Transverse colon (tissue), 4 donors: ENCODE results near the gene CROT. TPM values are rescaled to one million over a fixed set of nuclear protein-coding genes. Genes with fewer than 3 reads are reported as not detected.

Experiments used
- DNase-seq: peaks from one replicate; pipeline ENCODE4 v3.0.0-alpha.2; 2019
- H3K27ac ChIP-seq, 4 donors: fragments of 200-600 bp; sonication (generic); 2 replicates each; pipeline ENCODE4 v1.5.1; 2016 to 2018; ENCODE audit warnings: inconsistent platforms in 4 of 4
- H3K27me3 ChIP-seq: fragments of 200-600 bp; sonication (generic); 2 replicates; pipeline ENCODE4 v1.5.1; 2017; ENCODE audit warnings: inconsistent platforms
- H3K36me3 ChIP-seq, 4 donors: fragments of 200-600 bp; sonication (generic); 2 replicates each; pipeline ENCODE4 v1.5.1; 2017 to 2019; ENCODE audit warnings: inconsistent platforms in 4 of 4
- H3K4me1 ChIP-seq, 4 donors: fragments of 200-600 bp; sonication (generic); 2 replicates each; pipeline ENCODE4 v1.5.1; 2017 to 2020; ENCODE audit warnings: inconsistent platforms in 4 of 4
- H3K4me3 ChIP-seq, 4 donors: fragments of 200-600 bp; sonication (generic); 1 replicate in 1 of 4; 2 replicates in 3 of 4; pipeline versions ENCODE4 v1.5.1 to v1.6.1; 2017 to 2019; ENCODE audit warnings: inconsistent platforms in 4 of 4
- H3K9me3 ChIP-seq, 2 donors: fragments of 200-600 bp; sonication (generic); 2 replicates each; pipeline ENCODE4 v1.5.1; 2017 to 2019; ENCODE audit warnings: inconsistent platforms in 2 of 2
- EP300 ChIP-seq: sonication (generic); formaldehyde crosslinking; IDR thresholded peaks from one replicate; pipeline ENCODE4 v1.6.1; 2017; ENCODE audit warnings: antibody characterized with exemption, low read depth
- POLR2A ChIP-seq: fragments of 450-650 bp; IDR thresholded peaks from one replicate; pipeline ENCODE4 v1.6.1; 2016; ENCODE audit warnings: antibody characterized with exemption, mild to moderate bottlenecking, moderate library complexity
- POLR2AphosphoS5 ChIP-seq, 3 donors: sonication (generic); formaldehyde crosslinking; IDR thresholded peaks; one replicate each; pipeline ENCODE4 v1.6.1; 2016; ENCODE audit warnings: antibody characterized with exemption in 3 of 3
- WGBS, 2 donors: methylation state at CpG; one replicate each; pipeline ENCODE4 v1.1.5; 2018; ENCODE audit warnings: low coverage in 1 of 2; 5-methylcytosine and 5-hydroxymethylcytosine counted together
- in situ Hi-C, 4 donors: fragments of 200-750 bp; cut with MboI; loops; one replicate each; pipeline versions ENCODE4 v1.15.0 to v1.15.1; 2017; ENCODE audit warnings: low sequenced_read_pairs in 3 of 4, low pct_ligation_motif_present in 1 of 4, low pct_unique_long_range_greater_than_20kb in 1 of 4
- intact Hi-C: fragments of 100-400 bp; cut with DNase I; formaldehyde crosslinking; loops from one replicate; pipeline ENCODE4 v1.15.1; 2023; ENCODE audit warnings: low total_unique reads
- total RNA-seq, 4 donors: library from RNA; depleted of rRNA; stranded (reverse); fragments of >200 nt; gene quantifications; one replicate each; pipeline ENCODE4 v1.1.0, GENCODE V29; 2016
- TF ChIP-seq, protein P1 (sequence below), 5 experiments: fragments of 200-600 bp in 3 of 5; fragments of 450-650 bp in 2 of 5; sonication (generic) in 3 of 5; IDR thresholded peaks; 1 replicate in 2 of 5; 2 replicates in 3 of 5; pipeline ENCODE4 v1.5.1; 2016 to 2017; ENCODE audit warnings: antibody characterized with exemption in 5 of 5, inconsistent platforms in 3 of 5, mild to moderate bottlenecking in 2 of 5, moderate library complexity in 1 of 5

The CROT gene
- total RNA-seq, 4 donors from 2014 or later = 11.9 to 49.9 (median 27.6) TPM

DNA sequence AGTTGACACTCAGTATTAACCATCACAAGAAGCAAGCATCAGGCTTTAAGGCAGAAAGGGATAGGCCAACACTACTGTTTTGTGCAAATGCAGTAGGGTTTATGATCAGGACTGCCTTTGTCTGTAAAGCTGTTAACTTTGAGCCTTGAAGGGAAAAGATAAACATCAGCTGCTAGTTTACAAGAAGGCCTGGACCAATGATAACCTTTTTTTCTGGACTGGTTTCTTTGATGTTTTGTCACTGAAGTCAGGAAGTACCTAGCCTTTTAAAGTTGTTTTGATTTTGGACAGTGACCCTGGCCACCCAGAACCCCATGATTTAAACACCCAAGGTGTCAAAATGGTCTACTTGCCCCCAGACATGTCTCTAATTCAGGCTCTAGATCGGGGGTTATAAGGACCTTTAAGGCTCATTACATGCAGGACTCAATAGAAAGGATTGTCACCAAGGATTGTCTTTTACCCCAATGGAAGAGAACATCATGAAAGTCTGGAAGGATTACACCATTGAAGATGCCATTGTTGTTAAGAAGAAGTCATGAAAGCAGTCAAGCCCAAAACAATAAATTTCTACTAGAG, 50.1 kb downstream of the CROT start:
- H3K4me1 ChIP-seq = no peaks in the 10 kb centered on the region
- no peaks in the 10 kb centered on the region for H3K27me3 ChIP-seq
- no peak for DNase-seq
- intact Hi-C loops (no loop called here), in situ Hi-C loops (no loop called here)
- no peaks in the 10 kb centered on the region for H3K9me3 ChIP-seq
- no peak overlapping the region for H3K4me3 ChIP-seq
- H3K36me3 ChIP-seq = peaks cover 0 to 31% (median 11%) of the 10 kb centered on the region in 4 donors
- WGBS, 2 donors = 93 to 100% methylated on average over 1 of the region's 1 CpG
- no peak for TF ChIP-seq POLR2A
- TF ChIP-seq EP300 = no peak
- TF ChIP-seq, protein P1, sequence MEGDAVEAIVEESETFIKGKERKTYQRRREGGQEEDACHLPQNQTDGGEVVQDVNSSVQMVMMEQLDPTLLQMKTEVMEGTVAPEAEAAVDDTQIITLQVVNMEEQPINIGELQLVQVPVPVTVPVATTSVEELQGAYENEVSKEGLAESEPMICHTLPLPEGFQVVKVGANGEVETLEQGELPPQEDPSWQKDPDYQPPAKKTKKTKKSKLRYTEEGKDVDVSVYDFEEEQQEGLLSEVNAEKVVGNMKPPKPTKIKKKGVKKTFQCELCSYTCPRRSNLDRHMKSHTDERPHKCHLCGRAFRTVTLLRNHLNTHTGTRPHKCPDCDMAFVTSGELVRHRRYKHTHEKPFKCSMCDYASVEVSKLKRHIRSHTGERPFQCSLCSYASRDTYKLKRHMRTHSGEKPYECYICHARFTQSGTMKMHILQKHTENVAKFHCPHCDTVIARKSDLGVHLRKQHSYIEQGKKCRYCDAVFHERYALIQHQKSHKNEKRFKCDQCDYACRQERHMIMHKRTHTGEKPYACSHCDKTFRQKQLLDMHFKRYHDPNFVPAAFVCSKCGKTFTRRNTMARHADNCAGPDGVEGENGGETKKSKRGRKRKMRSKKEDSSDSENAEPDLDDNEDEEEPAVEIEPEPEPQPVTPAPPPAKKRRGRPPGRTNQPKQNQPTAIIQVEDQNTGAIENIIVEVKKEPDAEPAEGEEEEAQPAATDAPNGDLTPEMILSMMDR (IDR thresholded peaks at IDR 0.05) = no peak
- TF ChIP-seq POLR2AphosphoS5 (IDR thresholded peaks at IDR 0.05) = no peak
- no peak overlapping the region for H3K27ac ChIP-seq

- DNase-seq = no peak
- in situ Hi-C loops = no loop called here
- no peaks in the 10 kb centered on the region for H3K4me1 ChIP-seq
- WGBS, 2 donors = 75 to 89% methylated on average over 2 of the region's 2 CpGs
- H3K4me3 ChIP-seq = no peak overlapping the region
- H3K9me3 ChIP-seq = no peaks in the 10 kb centered on the region
- peaks cover 0 to 18% (median 8%) of the 10 kb centered on the region in 4 donors for H3K36me3 ChIP-seq
- no peak overlapping the region for H3K27ac ChIP-seq
- intact Hi-C loops = no loop called here
- no peaks in the 10 kb centered on the region for H3K27me3 ChIP-seq
- TF ChIP-seq POLR2AphosphoS5 (IDR thresholded peaks at IDR 0.05) (no peak), POLR2A (no peak), EP300 (no peak)
- TF ChIP-seq, protein P1 (IDR thresholded peaks at IDR 0.05) = no peak
Measured at GRCh38 chr7:87398446-87398845, 53.0 kb downstream of the CROT start.

- H3K4me3 ChIP-seq = no peak overlapping the region
- in situ Hi-C loops (no loop called here), intact Hi-C loops (no loop called here)
- no peak for TF ChIP-seq POLR2A
- TF ChIP-seq POLR2AphosphoS5 (IDR thresholded peaks at IDR 0.05) = no peak
- TF ChIP-seq EP300 = no peak
- TF ChIP-seq, protein P1 (IDR thresholded peaks at IDR 0.05) = no peak
- no peak for DNase-seq
- H3K27me3 ChIP-seq = no peaks in the 10 kb centered on the region
- H3K36me3 ChIP-seq = no peaks in the 10 kb centered on the region
- no peaks in the 10 kb centered on the region for H3K4me1 ChIP-seq
- H3K27ac ChIP-seq = no peak overlapping the region
- H3K9me3 ChIP-seq = no peaks in the 10 kb centered on the region
Measured at GRCh38 chr7:87404674-87405073, 59.2 kb downstream of the CROT start.

DNA sequence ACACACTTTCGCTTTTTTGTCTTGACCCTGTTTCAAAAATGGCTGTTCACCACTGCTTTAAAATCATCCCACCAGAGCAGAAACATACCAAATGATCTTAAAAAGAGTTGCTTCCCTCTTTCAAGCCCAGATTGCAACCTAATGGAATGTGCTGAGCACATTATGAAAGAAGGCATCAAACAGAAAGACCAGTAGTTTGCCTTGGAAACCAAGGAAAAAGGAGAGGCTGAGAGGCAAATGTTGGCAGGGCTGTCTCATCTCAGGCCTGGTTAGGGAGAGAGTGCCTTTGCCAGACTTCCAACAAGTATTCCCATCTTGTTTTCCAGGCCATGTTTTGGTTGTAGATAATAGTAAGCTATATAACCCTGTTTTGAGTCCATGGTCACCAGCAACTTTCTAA, 65.7 kb downstream of the CROT start:
- 100% methylated on average over 1 of the region's 1 CpG for WGBS, 2 donors
- Histone ChIP-seq H3K9me3 (no peaks in the 10 kb centered on the region), H3K27ac (no peak overlapping the region), H3K36me3 (no peaks in the 10 kb centered on the region), H3K27me3 (no peaks in the 10 kb centered on the region), H3K4me3 (no peak overlapping the region), H3K4me1 (no peaks in the 10 kb centered on the region)
- in situ Hi-C loops = loop anchor here in 2 of 4 donors (5.0 kb wide), 1 partner anchor 99 kb away; no protein-coding TSS in a partner anchor
- DNase-seq = no peak
- intact Hi-C loops = no loop called here
- no peak for TF ChIP-seq EP300
- TF ChIP-seq POLR2A = no peak
- TF ChIP-seq, protein P1 (IDR thresholded peaks at IDR 0.05) = no peak
- no peak for TF ChIP-seq POLR2AphosphoS5 (IDR thresholded peaks at IDR 0.05)
